H9 (cell line): ENCODE data around the gene SLC35F2. TPM values are rescaled to one million over a fixed set of nuclear protein-coding genes. Genes with fewer than 3 reads are reported as not detected.

ENCODE experiments used
- DNase-seq: peaks from one replicate; pipeline ENCODE4 v3.0.0-alpha.2; 2017
- H2AFZ ChIP-seq: one replicate; pipeline ENCODE4 v1.6.1; 2013; ENCODE audit warnings: mild to moderate bottlenecking, low read length, control low read depth, moderate library complexity
- H2AK5ac ChIP-seq: 2 replicates; pipeline ENCODE4 v1.6.1; 2013; ENCODE audit warnings: low read length, control low read depth, mixed read lengths; ENCODE audit not compliant: insufficient read length
- H2BK120ac ChIP-seq: one replicate; pipeline ENCODE4 v1.6.1; 2013; ENCODE audit warnings: low read depth, mild to moderate bottlenecking, low read length, control low read depth, inconsistent platforms; ENCODE audit not compliant: poor library complexity, severe bottlenecking
- H2BK12ac ChIP-seq: 2 replicates; pipeline ENCODE4 v1.6.1; 2013; ENCODE audit warnings: low read length, control low read depth, mixed read lengths, low read depth; ENCODE audit not compliant: insufficient read length
- H2BK15ac ChIP-seq: 2 replicates; pipeline ENCODE4 v1.6.1; 2013; ENCODE audit warnings: low read depth, low read length, control low read depth
- H2BK20ac ChIP-seq: one replicate; pipeline ENCODE4 v1.6.1; 2013; ENCODE audit warnings: low read depth, mild to moderate bottlenecking, low read length, control low read depth, inconsistent platforms; ENCODE audit not compliant: poor library complexity, severe bottlenecking
- H2BK5ac ChIP-seq: 2 replicates; pipeline ENCODE4 v1.6.1; 2013; ENCODE audit warnings: low read length, control low read depth, mixed read lengths; ENCODE audit not compliant: insufficient read length
- H3K14ac ChIP-seq: 2 replicates; pipeline ENCODE4 v1.6.1; 2013; ENCODE audit warnings: low read length, control low read depth; ENCODE audit not compliant: insufficient read depth
- H3K18ac ChIP-seq: 2 replicates; pipeline ENCODE4 v1.6.1; 2013; ENCODE audit warnings: low read depth, mild to moderate bottlenecking, mixed read lengths, low read length, control low read depth; ENCODE audit not compliant: insufficient read length
- H3K23ac ChIP-seq: 2 replicates; pipeline ENCODE4 v1.6.1; 2013; ENCODE audit warnings: low read length, control low read depth, mixed read lengths, low read depth; ENCODE audit not compliant: insufficient read length
- H3K23me2 ChIP-seq: 2 replicates; pipeline ENCODE4 v1.6.1; 2013; ENCODE audit warnings: low read depth, mild to moderate bottlenecking, mixed read lengths, low read length, control low read depth; ENCODE audit not compliant: insufficient read length, poor library complexity, severe bottlenecking
- H3K27ac ChIP-seq: 2 replicates; pipeline ENCODE4 v1.5.1; 2013; ENCODE audit warnings: low read length, control low read depth, mixed read lengths, low read depth; ENCODE audit not compliant: insufficient read length
- H3K27me3 ChIP-seq: 2 replicates; pipeline ENCODE4 v1.6.1; 2013; ENCODE audit warnings: low read length, control low read depth, inconsistent platforms; ENCODE audit not compliant: insufficient read depth
- H3K4ac ChIP-seq: 2 replicates; pipeline ENCODE4 v1.6.1; 2013; ENCODE audit warnings: low read depth, mild to moderate bottlenecking, control low read depth, inconsistent platforms, low read length, moderate library complexity
- H3K4me1 ChIP-seq: 2 replicates; pipeline ENCODE4 v1.6.1; 2013; ENCODE audit warnings: low read length, control low read depth, inconsistent platforms; ENCODE audit not compliant: insufficient read depth
- H3K4me2 ChIP-seq: 2 replicates; pipeline ENCODE4 v1.6.1; 2013; ENCODE audit warnings: low read length, control low read depth, mixed read lengths; ENCODE audit not compliant: insufficient read length, insufficient read depth
- H3K56ac ChIP-seq: 2 replicates; pipeline ENCODE4 v1.6.1; 2013; ENCODE audit warnings: low read depth, mild to moderate bottlenecking, mixed read lengths, low read length, control low read depth; ENCODE audit not compliant: insufficient read length
- H3K79me1 ChIP-seq: 2 replicates; pipeline ENCODE4 v1.6.1; 2013; ENCODE audit warnings: low read depth, mild to moderate bottlenecking, moderate library complexity, low read length, control low read depth, inconsistent platforms; ENCODE audit not compliant: insufficient read depth, poor library complexity, severe bottlenecking
- H3K79me2 ChIP-seq: 2 replicates; pipeline ENCODE4 v1.6.1; 2013; ENCODE audit warnings: low read length, control low read depth, inconsistent platforms; ENCODE audit not compliant: insufficient read depth
- H3K9ac ChIP-seq: 2 replicates; pipeline ENCODE4 v1.6.1; 2013; ENCODE audit warnings: low read length, control low read depth, mixed read lengths; ENCODE audit not compliant: insufficient read length; ENCODE audit errors: extremely low read depth
- H3K9me3 ChIP-seq: one replicate; pipeline ENCODE4 v1.6.1; 2013; ENCODE audit warnings: low read depth, low read length, inconsistent platforms; ENCODE audit not compliant: control insufficient read depth
- H3T11ph ChIP-seq: one replicate; pipeline ENCODE4 v1.6.1; 2013; ENCODE audit warnings: mild to moderate bottlenecking, low read length, control low read depth, inconsistent platforms
- H4K20me1 ChIP-seq: one replicate; pipeline ENCODE4 v1.6.1; 2013; ENCODE audit not compliant: control insufficient read depth, insufficient read length, insufficient read depth
- H4K5ac ChIP-seq: 2 replicates; pipeline ENCODE4 v1.6.1; 2013; ENCODE audit warnings: low read depth, mild to moderate bottlenecking, mixed read lengths, low read length, control low read depth; ENCODE audit not compliant: insufficient read length
- H4K8ac ChIP-seq: replicated peaks from 2 replicates; pipeline ENCODE4 v1.6.1; 2013; ENCODE audit warnings: low read length, control low read depth, mixed read lengths, low read depth; ENCODE audit not compliant: insufficient read length
- H4K91ac ChIP-seq: 2 replicates; pipeline ENCODE4 v1.6.1; 2013; ENCODE audit warnings: low read depth, mild to moderate bottlenecking, moderate library complexity, mixed read lengths, low read length, control low read depth; ENCODE audit not compliant: insufficient read length
- H3K27ac Mint-ChIP-seq, 3 experiments: 2 replicates in 2 of 3; 3 replicates in 1 of 3; pipeline ENCODE4 v1.8.0; 2020 to 2021; ENCODE audit warnings: mixed read lengths in 3 of 3, mild to moderate bottlenecking in 1 of 3, moderate library complexity in 1 of 3
- H3K27me3 Mint-ChIP-seq: 2 replicates; pipeline ENCODE4 v1.8.0; 2021; ENCODE audit warnings: low read depth, mild to moderate bottlenecking, moderate library complexity, mixed read lengths
- H3K36me3 Mint-ChIP-seq, 3 experiments: 2 replicates in 2 of 3; 3 replicates in 1 of 3; pipeline ENCODE4 v1.8.0; 2020 to 2021; ENCODE audit warnings: low read depth in 3 of 3, mixed read lengths in 3 of 3; ENCODE audit not compliant: insufficient read depth in 1 of 3
- H3K4me1 Mint-ChIP-seq, 2 experiments: 2 replicates each; pipeline ENCODE4 v1.8.0; 2020; ENCODE audit warnings: mixed read lengths in 2 of 2
- H3K4me3 Mint-ChIP-seq, 2 experiments: 2 replicates in 1 of 2; 3 replicates in 1 of 2; pipeline ENCODE4 v1.8.0; 2020 to 2021; ENCODE audit warnings: mild to moderate bottlenecking in 2 of 2, mixed read lengths in 2 of 2, moderate library complexity in 1 of 2
- H3K9me3 Mint-ChIP-seq, 2 experiments: 2 replicates in 1 of 2; 3 replicates in 1 of 2; pipeline ENCODE4 v1.8.0; 2020; ENCODE audit warnings: mild to moderate bottlenecking in 2 of 2, mixed read lengths in 2 of 2, moderate library complexity in 1 of 2
- WGBS: extraction: QIAGEN DNeasy Blood & Tissue Kit; methylation state at CpG from one replicate; pipeline ENCODE4 v1.1.7; 2013; ENCODE audit warnings: missing lambda C conversion rate, low lambda C conversion rate, mixed read lengths; ENCODE audit not compliant: insufficient read length; ENCODE audit errors: extremely low coverage; 5-methylcytosine and 5-hydroxymethylcytosine counted together
- total RNA-seq: library from RNA; stranded (reverse); gene quantifications from 2 replicates; pipeline ENCODE4 v1.2.1, GENCODE V29; 2021
- TF ChIP-seq, protein P1 (sequence below): fragments of 200-600 bp; sonication (generic); conservative IDR thresholded peaks from 3 replicates; pipeline ENCODE4 v1.8.0; 2021; ENCODE audit warnings: antibody characterized with exemption, mild to moderate bottlenecking

SLC35F2 gene
- total RNA-seq, 1 experiment from 2014 or later, result 24.0 TPM

GRCh38 chr11:107757661-107758060, 100.9 kb downstream of the SLC35F2 start:
- H3K4me1 Mint-ChIP-seq, result peaks cover 0 to 7% of the 10 kb centered on the region in 2 experiments; a peak in 2 of 4 replicates
- Histone ChIP-seq H3K9me3 (no peaks in the 10 kb centered on the region), H2BK12ac (no peak overlapping the region), H2BK15ac (no peak overlapping the region), H3K27ac (no peak overlapping the region), H3K56ac (no peak overlapping the region), H3K23ac (no peak overlapping the region), H3K4ac (no peak overlapping the region), H3K79me1 (no peaks in the 10 kb centered on the region), H4K20me1 (no peaks in the 10 kb centered on the region), H3K4me2 (no peak overlapping the region), H2BK20ac (no peak overlapping the region), H2BK5ac (no peak overlapping the region), H3K27me3 (no peaks in the 10 kb centered on the region), H3K23me2 (no peaks in the 10 kb centered on the region), H4K5ac (no peak overlapping the region), H4K91ac (no peak overlapping the region), H3K9ac (no peak overlapping the region), H3K18ac (no peak overlapping the region), H3K14ac (no peak overlapping the region), H3K79me2 (no peaks in the 10 kb centered on the region), H2BK120ac (no peak overlapping the region), H3T11ph (no peak overlapping the region), H2AFZ (no peak overlapping the region), H2AK5ac (no peak overlapping the region), H3K4me1 (no peaks in the 10 kb centered on the region), H4K8ac (no peak overlapping the region)
- no peak for DNase-seq
- H3K27me3 Mint-ChIP-seq, result no peaks in the 10 kb centered on the region
- TF ChIP-seq, protein P1, sequence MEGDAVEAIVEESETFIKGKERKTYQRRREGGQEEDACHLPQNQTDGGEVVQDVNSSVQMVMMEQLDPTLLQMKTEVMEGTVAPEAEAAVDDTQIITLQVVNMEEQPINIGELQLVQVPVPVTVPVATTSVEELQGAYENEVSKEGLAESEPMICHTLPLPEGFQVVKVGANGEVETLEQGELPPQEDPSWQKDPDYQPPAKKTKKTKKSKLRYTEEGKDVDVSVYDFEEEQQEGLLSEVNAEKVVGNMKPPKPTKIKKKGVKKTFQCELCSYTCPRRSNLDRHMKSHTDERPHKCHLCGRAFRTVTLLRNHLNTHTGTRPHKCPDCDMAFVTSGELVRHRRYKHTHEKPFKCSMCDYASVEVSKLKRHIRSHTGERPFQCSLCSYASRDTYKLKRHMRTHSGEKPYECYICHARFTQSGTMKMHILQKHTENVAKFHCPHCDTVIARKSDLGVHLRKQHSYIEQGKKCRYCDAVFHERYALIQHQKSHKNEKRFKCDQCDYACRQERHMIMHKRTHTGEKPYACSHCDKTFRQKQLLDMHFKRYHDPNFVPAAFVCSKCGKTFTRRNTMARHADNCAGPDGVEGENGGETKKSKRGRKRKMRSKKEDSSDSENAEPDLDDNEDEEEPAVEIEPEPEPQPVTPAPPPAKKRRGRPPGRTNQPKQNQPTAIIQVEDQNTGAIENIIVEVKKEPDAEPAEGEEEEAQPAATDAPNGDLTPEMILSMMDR, result peak; percentile 47; the same call in 2 of the 3 replicates
- peaks cover 0 to 3% (median 2%) of the 10 kb centered on the region in 3 experiments; a peak in 3 of 7 replicates for H3K36me3 Mint-ChIP-seq
- peaks cover 3 to 7% of the 10 kb centered on the region in 2 experiments; a peak in 4 of 5 replicates for H3K9me3 Mint-ChIP-seq
- H3K4me3 Mint-ChIP-seq, result no peak overlapping the region
- WGBS, result no CpG with 5 or more reads among the region's 1 CpG
- H3K27ac Mint-ChIP-seq, result no peak overlapping the region
